Central memory CD8-positive, alpha-beta T cell (primary cell): ENCODE data around the gene RIC8B.

Source experiments
- ATAC-seq: fragments of 150-1000 bp; cut with Tn5 transposase; replicated peaks from 2 replicates; pipeline ENCODE4 v1.10.0; 2022; ENCODE audit warnings: mild to moderate bottlenecking, moderate FRiP score, moderate number of reproducible peaks; ENCODE audit not compliant: poor library complexity, severe bottlenecking; ENCODE audit errors: extremely low read depth
- DNase-seq, 2 donors: peaks; one replicate each; pipeline ENCODE4 v3.0.0; 2021; ENCODE audit warnings: low spot score in 2 of 2
- H3K27ac Mint-ChIP-seq: one replicate; pipeline ENCODE4 v1.8.0; 2022; ENCODE audit warnings: low read depth, mild to moderate bottlenecking, moderate library complexity, mixed read lengths
- H3K27me3 Mint-ChIP-seq: one replicate; pipeline ENCODE4 v1.8.0; 2022; ENCODE audit warnings: mixed read lengths
- H3K36me3 Mint-ChIP-seq: one replicate; pipeline ENCODE4 v1.8.0; 2022; ENCODE audit warnings: mild to moderate bottlenecking, moderate library complexity, mixed read lengths; ENCODE audit not compliant: insufficient read depth
- H3K4me1 Mint-ChIP-seq: one replicate; pipeline ENCODE4 v1.8.0; 2022; ENCODE audit warnings: mixed read lengths
- H3K4me3 Mint-ChIP-seq: one replicate; pipeline ENCODE4 v1.8.0; 2022; ENCODE audit warnings: mild to moderate bottlenecking, moderate library complexity, mixed read lengths
- H3K9me3 Mint-ChIP-seq: one replicate; pipeline ENCODE4 v1.8.0; 2022; ENCODE audit warnings: mixed read lengths

Gene RIC8B

DNA sequence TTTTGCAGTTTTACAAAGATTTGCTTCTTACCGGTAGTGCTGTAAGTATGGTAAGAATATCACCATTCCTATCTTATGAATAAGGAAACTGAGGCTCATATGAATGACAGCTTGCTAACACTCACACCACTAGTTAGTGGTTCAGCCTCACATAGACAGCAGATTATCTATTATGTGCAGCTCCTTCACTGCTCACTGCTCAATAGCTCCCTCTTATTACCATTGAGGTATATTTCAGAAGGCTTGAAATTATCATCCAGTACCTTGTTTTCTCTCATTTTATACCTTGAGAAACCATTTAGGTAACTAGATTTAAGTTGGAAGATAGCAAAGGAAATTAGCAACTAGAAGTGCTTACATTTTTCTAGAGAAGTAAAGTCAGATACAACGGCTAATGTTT lies 15.5 kb downstream of the RIC8B start:
- no peak overlapping the region for H3K4me3 Mint-ChIP-seq
- no peak for DNase-seq
- peaks cover 9% of the 10 kb centered on the region for H3K36me3 Mint-ChIP-seq
- no peaks in the 10 kb centered on the region for H3K9me3 Mint-ChIP-seq
- H3K27ac Mint-ChIP-seq = no peak overlapping the region
- peaks cover 15% of the 10 kb centered on the region for H3K4me1 Mint-ChIP-seq
- no peaks in the 10 kb centered on the region for H3K27me3 Mint-ChIP-seq
- no peak for ATAC-seq

GRCh38 chr12:106791531-106791930 lies 17.0 kb downstream of the RIC8B start:
- DNase-seq = no peak
- H3K27me3 Mint-ChIP-seq = no peaks in the 10 kb centered on the region
- peaks cover 11% of the 10 kb centered on the region for H3K4me1 Mint-ChIP-seq
- ATAC-seq = no peak
- H3K27ac Mint-ChIP-seq = no peak overlapping the region
- no peaks in the 10 kb centered on the region for H3K9me3 Mint-ChIP-seq
- H3K36me3 Mint-ChIP-seq = peaks cover 9% of the 10 kb centered on the region
- H3K4me3 Mint-ChIP-seq = no peak overlapping the region

- Mint-ChIP-seq H3K27ac (peak overlapping the region; percentile 15), H3K27me3 (no peaks in the 10 kb centered on the region), H3K36me3 (peaks cover 8% of the 10 kb centered on the region), H3K4me1 (peaks cover 5% of the 10 kb centered on the region), H3K4me3 (no peak overlapping the region), H3K9me3 (no peaks in the 10 kb centered on the region)
- DNase-seq (no peak), ATAC-seq (no peak)
Measured at GRCh38 chr12:106794369-106794768, 19.9 kb downstream of the RIC8B start.

- DNase-seq = no peak
- H3K27ac Mint-ChIP-seq = no peak overlapping the region
- H3K4me3 Mint-ChIP-seq = no peak overlapping the region
- H3K36me3 Mint-ChIP-seq = no peaks in the 10 kb centered on the region
- no peak for ATAC-seq
- H3K4me1 Mint-ChIP-seq = peaks cover 5% of the 10 kb centered on the region
- H3K27me3 Mint-ChIP-seq = no peaks in the 10 kb centered on the region
- H3K9me3 Mint-ChIP-seq = no peaks in the 10 kb centered on the region
Measured at GRCh38 chr12:106801167-106801708, 26.8 kb downstream of the RIC8B start.

- no peaks in the 10 kb centered on the region for H3K9me3 Mint-ChIP-seq
- H3K4me3 Mint-ChIP-seq = no peak overlapping the region
- H3K27me3 Mint-ChIP-seq = no peaks in the 10 kb centered on the region
- DNase-seq = no peak
- H3K27ac Mint-ChIP-seq = no peak overlapping the region
- H3K36me3 Mint-ChIP-seq = no peaks in the 10 kb centered on the region
- ATAC-seq = no peak
- peaks cover 8% of the 10 kb centered on the region for H3K4me1 Mint-ChIP-seq
Measured at GRCh38 chr12:106801830-106802533, 27.5 kb downstream of the RIC8B start.

DNA sequence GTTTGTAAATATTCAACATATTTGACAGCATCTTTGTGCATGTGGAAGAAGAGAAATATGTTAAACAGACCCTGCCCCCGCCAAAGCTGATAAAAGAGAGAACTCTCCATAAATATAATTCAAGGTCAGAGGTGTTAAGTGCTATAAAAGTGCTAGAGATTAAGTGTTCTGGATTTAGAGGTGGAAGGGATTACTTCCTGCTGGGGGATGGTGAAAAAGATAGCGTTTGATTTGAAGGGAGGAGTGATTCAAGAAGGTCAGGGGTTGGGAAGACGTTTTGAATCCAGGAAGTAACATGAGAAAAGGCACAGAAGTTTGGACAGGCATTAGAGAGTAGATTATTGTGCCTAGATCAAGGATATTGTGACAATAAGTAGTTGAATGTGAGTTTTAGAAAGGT lies 30.2 kb downstream of the RIC8B start:
- Mint-ChIP-seq H3K27me3 (no peaks in the 10 kb centered on the region), H3K4me1 (peaks cover 11% of the 10 kb centered on the region), H3K36me3 (no peaks in the 10 kb centered on the region), H3K4me3 (no peak overlapping the region), H3K27ac (no peak overlapping the region), H3K9me3 (no peaks in the 10 kb centered on the region)
- DNase-seq (no peak), ATAC-seq (no peak)

DNA sequence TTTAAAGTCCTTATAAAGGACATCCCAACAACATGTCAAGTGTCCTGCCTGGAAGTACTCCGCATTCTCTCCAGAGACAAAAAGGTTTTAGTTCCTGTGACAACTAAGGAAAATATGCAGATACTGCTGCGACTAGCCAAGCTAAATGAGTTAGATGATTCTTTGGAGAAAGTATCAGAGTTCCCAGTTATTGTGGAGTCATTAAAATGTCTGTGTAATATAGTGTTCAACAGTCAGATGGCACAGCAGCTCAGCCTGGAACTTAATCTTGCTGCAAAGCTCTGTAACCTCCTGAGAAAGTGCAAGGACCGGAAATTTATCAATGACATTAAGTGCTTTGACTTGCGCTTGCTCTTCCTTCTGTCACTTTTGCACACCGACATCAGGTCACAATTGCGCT lies 40.2 kb downstream of the RIC8B start:
- no peaks in the 10 kb centered on the region for H3K9me3 Mint-ChIP-seq
- H3K27me3 Mint-ChIP-seq = no peaks in the 10 kb centered on the region
- no peak for DNase-seq
- ATAC-seq = no peak
- H3K4me3 Mint-ChIP-seq = no peak overlapping the region
- H3K36me3 Mint-ChIP-seq = peaks cover 8% of the 10 kb centered on the region
- H3K4me1 Mint-ChIP-seq = no peaks in the 10 kb centered on the region
- no peak overlapping the region for H3K27ac Mint-ChIP-seq

- H3K4me1 Mint-ChIP-seq = no peaks in the 10 kb centered on the region
- DNase-seq (no peak), ATAC-seq (no peak)
- H3K36me3 Mint-ChIP-seq = peaks cover 8% of the 10 kb centered on the region
- no peak overlapping the region for H3K4me3 Mint-ChIP-seq
- no peaks in the 10 kb centered on the region for H3K9me3 Mint-ChIP-seq
- H3K27me3 Mint-ChIP-seq = no peaks in the 10 kb centered on the region
- H3K27ac Mint-ChIP-seq = no peak overlapping the region
Measured at GRCh38 chr12:106815741-106816140, 41.3 kb downstream of the RIC8B start.

DNA sequence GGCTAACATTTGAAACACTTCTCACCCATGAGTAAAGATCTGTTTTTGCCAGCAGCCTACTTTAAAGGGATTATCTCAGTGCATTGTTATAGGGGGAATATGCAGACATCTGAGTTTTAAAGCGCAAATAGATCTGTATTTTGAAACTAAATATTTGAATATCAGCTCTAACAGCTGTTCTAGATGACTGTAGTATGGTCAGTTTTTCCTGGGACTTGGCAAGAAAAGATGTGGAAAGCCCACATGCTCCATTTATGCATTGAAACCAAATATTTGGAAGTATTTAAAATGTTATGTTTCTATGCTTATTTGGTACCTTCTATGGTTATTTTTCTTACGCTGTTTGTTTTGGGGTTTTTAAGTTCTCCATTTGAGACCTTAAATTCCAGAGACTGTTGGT lies 41.7 kb downstream of the RIC8B start:
- Mint-ChIP-seq H3K4me3 (no peak overlapping the region), H3K4me1 (no peaks in the 10 kb centered on the region), H3K9me3 (no peaks in the 10 kb centered on the region), H3K27ac (no peak overlapping the region), H3K36me3 (peaks cover 11% of the 10 kb centered on the region), H3K27me3 (no peaks in the 10 kb centered on the region)
- no peak for DNase-seq
- no peak for ATAC-seq

GRCh38 chr12:106819991-106820390 lies 45.5 kb downstream of the RIC8B start:
- H3K36me3 Mint-ChIP-seq = peaks cover 12% of the 10 kb centered on the region
- no peaks in the 10 kb centered on the region for H3K27me3 Mint-ChIP-seq
- ATAC-seq (no peak), DNase-seq (no peak)
- no peak overlapping the region for H3K27ac Mint-ChIP-seq
- H3K9me3 Mint-ChIP-seq = no peaks in the 10 kb centered on the region
- no peaks in the 10 kb centered on the region for H3K4me1 Mint-ChIP-seq
- H3K4me3 Mint-ChIP-seq = no peak overlapping the region

GRCh38 chr12:106831699-106832098 lies 57.2 kb downstream of the RIC8B start:
- Mint-ChIP-seq H3K4me3 (no peak overlapping the region), H3K27ac (no peak overlapping the region), H3K36me3 (peaks cover 12% of the 10 kb centered on the region), H3K9me3 (no peaks in the 10 kb centered on the region), H3K27me3 (no peaks in the 10 kb centered on the region), H3K4me1 (peaks cover 33% of the 10 kb centered on the region)
- DNase-seq = no peak
- ATAC-seq = no peak

DNA sequence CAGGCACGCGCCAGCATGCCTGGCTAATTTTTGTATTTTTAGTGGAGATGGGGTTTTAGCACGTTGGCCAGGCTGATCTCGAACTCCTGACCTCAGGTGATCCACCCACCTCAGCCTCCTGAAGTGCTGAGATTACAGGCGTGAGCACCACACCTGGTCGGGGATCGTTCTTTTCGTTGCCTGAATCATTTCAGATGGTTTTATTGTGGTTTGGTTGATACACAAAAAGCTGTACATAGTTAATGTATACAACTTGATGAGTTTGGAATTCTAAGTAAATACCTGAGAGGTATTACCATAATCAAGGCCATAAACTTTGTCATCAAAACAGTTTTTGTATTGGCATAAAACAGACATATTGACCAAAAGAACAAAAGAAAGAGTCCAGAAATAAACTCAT lies 63.3 kb downstream of the RIC8B start:
- no peaks in the 10 kb centered on the region for H3K9me3 Mint-ChIP-seq
- no peaks in the 10 kb centered on the region for H3K27me3 Mint-ChIP-seq
- H3K36me3 Mint-ChIP-seq = peaks cover 4% of the 10 kb centered on the region
- H3K4me3 Mint-ChIP-seq = no peak overlapping the region
- DNase-seq (no peak), ATAC-seq (no peak)
- peaks cover 33% of the 10 kb centered on the region for H3K4me1 Mint-ChIP-seq
- H3K27ac Mint-ChIP-seq = no peak overlapping the region

- Mint-ChIP-seq H3K27ac (no peak overlapping the region), H3K4me3 (no peak overlapping the region), H3K9me3 (no peaks in the 10 kb centered on the region), H3K27me3 (no peaks in the 10 kb centered on the region), H3K36me3 (peaks cover 9% of the 10 kb centered on the region), H3K4me1 (peaks cover 28% of the 10 kb centered on the region)
- ATAC-seq (no peak), DNase-seq (no peak)
Measured at GRCh38 chr12:106839333-106839732, 64.9 kb downstream of the RIC8B start.
